Esophagus muscularis mucosa (tissue), 4 donors: ENCODE results near the gene ZNF79.

ENCODE experiments used
- CTCF ChIP-seq, 3 experiments: fragments of 200-600 bp in 2 of 3; fragments of 450-650 bp in 1 of 3; sonication (generic) in 2 of 3; IDR thresholded peaks; one replicate each; pipeline ENCODE4 v1.5.1; 2017 to 2019; ENCODE audit warnings: antibody characterized with exemption in 3 of 3, mild to moderate bottlenecking in 2 of 3, moderate library complexity in 1 of 3
- EP300 ChIP-seq: sonication (generic); formaldehyde crosslinking; IDR thresholded peaks from one replicate; pipeline ENCODE4 v1.6.1; 2017; ENCODE audit warnings: antibody characterized with exemption
- POLR2A ChIP-seq: fragments of 450-650 bp; IDR thresholded peaks from one replicate; pipeline ENCODE4 v1.6.1; 2017; ENCODE audit warnings: antibody characterized with exemption, moderate library complexity, mild to moderate bottlenecking, low read depth
- POLR2AphosphoS5 ChIP-seq, 2 donors: sonication (generic); formaldehyde crosslinking; IDR thresholded peaks; one replicate each; pipeline ENCODE4 v1.6.1; 2017; ENCODE audit warnings: antibody characterized with exemption in 2 of 2

GRCh38 chr9:127388856-127389238 lies 35.3 kb upstream of the ZNF79 start:
- TF ChIP-seq POLR2AphosphoS5 (IDR thresholded peaks at IDR 0.05) (no peak), CTCF (IDR thresholded peaks at IDR 0.05) (no peak), EP300 (no peak), POLR2A (no peak)
